GM10266 (cell line): ENCODE measurements around the gene AGAP1.

ENCODE experiments used
- DNase-seq: peaks from one replicate; pipeline ENCODE4 v3.0.0; 2012; ENCODE audit errors: extremely low spot score
- TF ChIP-seq, protein P1 (sequence below): IDR thresholded peaks from 2 replicates; pipeline ENCODE4 v1.5.1; 2012; ENCODE audit warnings: mild to moderate bottlenecking, low read depth; ENCODE audit not compliant: control insufficient read depth, insufficient read depth; ENCODE audit errors: missing control alignments

Gene AGAP1

DNA sequence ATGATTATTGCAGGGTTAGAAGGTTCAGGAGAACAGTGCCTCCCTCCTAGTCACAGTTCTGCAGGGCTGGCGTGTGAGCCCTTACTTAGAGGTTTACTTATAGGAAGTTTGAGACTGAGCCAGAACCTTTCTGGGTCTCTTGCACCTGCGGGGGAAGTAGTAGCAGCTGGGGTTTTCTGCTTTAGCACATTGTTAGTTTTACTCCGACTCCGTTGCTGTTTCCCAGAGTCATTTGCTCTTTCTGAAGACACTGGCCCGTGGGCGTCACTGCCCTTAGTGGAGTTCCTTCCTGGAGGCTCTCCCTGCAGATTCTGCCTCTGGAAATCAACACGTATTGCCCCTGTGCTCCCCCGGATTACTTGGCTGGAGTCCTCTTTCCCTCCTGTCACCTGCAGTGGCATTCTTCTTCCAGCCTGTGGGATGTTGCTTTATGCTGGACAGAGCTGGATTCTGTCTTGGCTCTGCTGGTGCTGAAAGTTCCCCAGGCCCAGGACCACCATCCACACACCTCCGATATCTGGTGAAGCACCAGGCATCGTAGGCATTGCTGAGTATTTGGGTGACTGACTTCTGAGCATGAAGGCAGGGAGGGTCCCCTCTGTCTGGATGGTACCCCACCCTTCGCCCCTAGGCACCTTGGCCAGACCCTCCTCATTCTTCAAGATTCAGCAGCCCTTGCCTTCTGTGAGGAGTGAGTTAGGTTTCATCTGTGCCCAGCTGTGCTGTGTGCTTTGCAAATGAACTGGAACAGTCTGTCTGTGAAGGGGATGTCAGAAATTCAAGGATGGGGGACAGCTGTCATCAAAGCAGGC is 51.7 kb downstream of the AGAP1 start:
- no peak for DNase-seq
- TF ChIP-seq, protein P1, sequence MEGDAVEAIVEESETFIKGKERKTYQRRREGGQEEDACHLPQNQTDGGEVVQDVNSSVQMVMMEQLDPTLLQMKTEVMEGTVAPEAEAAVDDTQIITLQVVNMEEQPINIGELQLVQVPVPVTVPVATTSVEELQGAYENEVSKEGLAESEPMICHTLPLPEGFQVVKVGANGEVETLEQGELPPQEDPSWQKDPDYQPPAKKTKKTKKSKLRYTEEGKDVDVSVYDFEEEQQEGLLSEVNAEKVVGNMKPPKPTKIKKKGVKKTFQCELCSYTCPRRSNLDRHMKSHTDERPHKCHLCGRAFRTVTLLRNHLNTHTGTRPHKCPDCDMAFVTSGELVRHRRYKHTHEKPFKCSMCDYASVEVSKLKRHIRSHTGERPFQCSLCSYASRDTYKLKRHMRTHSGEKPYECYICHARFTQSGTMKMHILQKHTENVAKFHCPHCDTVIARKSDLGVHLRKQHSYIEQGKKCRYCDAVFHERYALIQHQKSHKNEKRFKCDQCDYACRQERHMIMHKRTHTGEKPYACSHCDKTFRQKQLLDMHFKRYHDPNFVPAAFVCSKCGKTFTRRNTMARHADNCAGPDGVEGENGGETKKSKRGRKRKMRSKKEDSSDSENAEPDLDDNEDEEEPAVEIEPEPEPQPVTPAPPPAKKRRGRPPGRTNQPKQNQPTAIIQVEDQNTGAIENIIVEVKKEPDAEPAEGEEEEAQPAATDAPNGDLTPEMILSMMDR, result no peak

DNA sequence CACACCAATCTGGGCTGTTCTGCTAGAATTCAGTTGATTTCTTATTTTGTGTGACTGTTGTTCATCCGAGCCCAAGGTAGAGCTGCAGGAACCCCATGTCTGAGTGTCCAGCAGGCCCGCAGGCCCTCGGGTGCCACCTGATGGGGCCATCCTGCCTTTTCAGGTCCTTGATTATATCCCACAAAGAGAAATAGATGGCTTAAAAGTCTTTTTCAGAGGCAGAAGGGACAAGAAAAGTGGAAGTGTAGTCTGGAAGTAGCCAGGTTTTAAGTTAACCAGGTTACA is 52.2 kb downstream of the AGAP1 start:
- DNase-seq, result no peak
- TF ChIP-seq, protein P1, result no peak

DNA sequence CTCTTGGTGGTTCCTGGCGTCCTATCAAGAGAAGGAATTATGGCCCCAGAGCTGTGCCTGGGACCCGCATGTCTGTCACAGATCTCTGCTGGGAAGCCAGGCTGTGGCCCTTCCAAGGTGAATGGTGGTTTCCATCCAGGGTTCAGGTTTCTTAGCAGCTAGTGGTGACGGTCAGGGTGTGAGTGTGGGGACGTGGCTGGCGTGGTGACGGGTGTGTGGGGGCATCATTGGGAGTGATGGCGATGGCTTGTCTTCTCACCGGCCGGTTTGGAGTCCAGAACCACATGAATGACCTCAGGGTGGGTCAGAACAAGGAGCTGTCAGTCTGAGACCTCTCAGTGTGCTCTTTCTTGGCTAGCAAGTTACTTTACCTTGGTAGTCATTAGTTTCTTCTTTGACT is 52.6 kb downstream of the AGAP1 start:
- TF ChIP-seq, protein P1, result no peak

DNA sequence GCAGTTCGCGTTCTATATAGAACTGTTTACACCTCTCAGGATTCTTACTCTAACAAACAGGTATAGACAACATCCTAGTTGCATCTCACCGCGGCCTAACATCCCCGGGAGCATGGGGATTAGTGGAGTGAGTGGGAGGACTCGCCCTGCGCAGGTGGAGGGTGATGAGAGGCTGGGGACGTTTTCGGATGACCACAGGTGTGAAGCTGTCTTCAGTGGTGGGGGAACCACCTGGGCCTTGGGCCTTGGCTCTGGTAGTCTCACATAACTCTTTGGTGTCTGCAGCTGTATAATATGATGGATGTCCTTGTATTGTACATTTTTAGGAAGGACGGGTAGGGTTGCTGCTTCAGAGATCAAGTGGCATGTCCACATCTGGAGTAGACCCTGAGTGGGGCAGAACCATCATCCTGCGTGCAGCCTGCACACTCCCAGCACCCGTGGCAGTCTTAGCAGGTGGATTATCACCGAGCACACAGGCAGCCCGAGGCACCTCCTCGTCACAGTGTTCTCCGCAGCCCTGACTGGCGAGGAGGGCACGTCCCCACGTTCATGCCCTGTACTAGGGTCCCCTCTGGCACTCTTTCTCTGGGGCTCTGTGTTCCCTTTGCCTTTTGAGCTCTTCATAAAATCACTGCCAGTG is 56.0 kb downstream of the AGAP1 start:
- no peak for DNase-seq
- TF ChIP-seq, protein P1, result no peak

More for the DNA sequence above, 52.6 kb downstream of the AGAP1 start:
- no peak for DNase-seq

DNA sequence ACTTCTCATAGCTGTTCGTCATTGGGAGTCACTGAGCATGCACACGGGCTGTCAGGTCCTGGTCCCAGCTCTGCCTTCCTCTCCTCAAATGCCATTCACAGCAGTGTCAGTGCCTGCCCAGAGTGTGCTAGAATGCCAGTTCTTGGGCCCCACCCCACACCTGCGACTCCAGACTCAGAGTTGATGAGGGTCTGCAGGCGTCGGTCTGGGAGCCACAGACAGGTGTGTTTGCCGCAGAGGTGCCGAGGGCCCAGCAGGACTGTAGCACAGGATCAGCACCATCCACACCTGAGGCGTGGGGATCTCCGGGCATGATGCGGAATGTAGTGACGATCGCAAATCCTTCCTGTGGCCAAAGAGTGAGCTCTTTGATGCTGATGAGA is 56.5 kb downstream of the AGAP1 start:
- TF ChIP-seq, protein P1, result no peak

DNA sequence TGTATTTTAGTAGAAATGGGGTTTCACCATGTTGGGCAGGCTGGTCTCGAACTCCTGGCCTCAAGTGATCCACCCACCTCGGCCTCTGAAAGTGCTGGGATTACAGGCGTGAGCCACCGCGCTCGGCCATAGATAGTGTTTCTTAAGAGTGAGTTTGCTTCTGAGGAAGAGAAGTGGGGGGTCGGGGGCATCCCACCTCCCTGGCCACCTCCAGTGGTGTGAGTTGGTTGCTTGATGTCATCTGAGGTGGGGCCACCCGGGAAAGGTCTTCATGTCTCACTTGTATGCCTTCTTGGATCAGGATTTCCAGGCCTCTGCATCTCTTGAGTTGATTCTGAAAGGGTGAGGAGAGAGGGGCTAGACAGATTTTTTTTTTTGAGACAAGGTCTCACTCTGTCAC is 57.1 kb downstream of the AGAP1 start:
- DNase-seq, result no peak
- TF ChIP-seq, protein P1, result no peak

More for the DNA sequence above, 56.5 kb downstream of the AGAP1 start:
- DNase-seq, result no peak

DNA sequence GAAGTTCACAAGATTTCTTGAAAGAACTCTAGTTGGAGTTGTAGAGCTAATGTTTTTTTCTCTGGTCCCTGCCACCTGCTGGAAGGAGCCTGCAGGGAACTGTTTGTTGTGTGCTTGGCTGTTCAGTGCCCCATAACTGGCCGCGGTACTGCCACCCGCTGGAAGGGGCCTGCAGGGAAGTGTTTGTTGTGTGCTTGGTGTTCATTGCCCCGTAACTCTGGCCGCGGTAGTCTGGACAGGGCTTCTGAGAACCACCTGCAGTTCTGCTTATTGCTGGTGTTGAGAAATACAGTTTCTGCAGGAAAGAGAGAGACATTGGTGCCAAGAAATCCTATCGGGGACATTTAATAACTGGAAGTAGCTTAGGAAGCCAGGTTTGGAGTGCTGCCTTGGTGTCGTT is 58.1 kb downstream of the AGAP1 start:
- TF ChIP-seq, protein P1, result no peak
- DNase-seq, result no peak
